IPS-NIHi7 (cell line): ENCODE measurements around the gene SLC39A8.

Experiments
- DNase-seq: peaks from one replicate; pipeline ENCODE4 v3.0.0; 2012; ENCODE audit warnings: mixed read lengths; ENCODE audit errors: extremely low spot score

Gene SLC39A8

GRCh38 chr4:102341201-102341600 lies 4.1 kb downstream of the SLC39A8 start:
- no peak for DNase-seq

- no peak for DNase-seq
Observed at GRCh38 chr4:102339018-102339417, 6.3 kb downstream of the SLC39A8 start.

- no peak for DNase-seq
Observed at GRCh38 chr4:102338405-102338804, 6.9 kb downstream of the SLC39A8 start.

- no peak for DNase-seq
Observed at GRCh38 chr4:102335616-102336015, 9.7 kb downstream of the SLC39A8 start.

GRCh38 chr4:102334624-102335023 lies 10.7 kb downstream of the SLC39A8 start:
- DNase-seq, result no peak

- DNase-seq, result no peak
Observed at GRCh38 chr4:102333787-102334186, 11.5 kb downstream of the SLC39A8 start.

- DNase-seq, result no peak
Observed at GRCh38 chr4:102328045-102328444, 17.2 kb downstream of the SLC39A8 start.

- DNase-seq, result no peak
Observed at GRCh38 chr4:102326951-102327350, 18.3 kb downstream of the SLC39A8 start.

- no peak for DNase-seq
Observed at GRCh38 chr4:102324730-102325129, 20.6 kb downstream of the SLC39A8 start.

GRCh38 chr4:102322736-102323135 lies 22.5 kb downstream of the SLC39A8 start:
- no peak for DNase-seq

GRCh38 chr4:102321260-102321995 lies 23.9 kb downstream of the SLC39A8 start:
- no peak for DNase-seq

GRCh38 chr4:102319594-102319993 lies 25.7 kb downstream of the SLC39A8 start:
- no peak for DNase-seq

GRCh38 chr4:102318526-102318925 lies 26.8 kb downstream of the SLC39A8 start:
- no peak for DNase-seq

GRCh38 chr4:102318105-102318504 lies 27.2 kb downstream of the SLC39A8 start:
- DNase-seq, result no peak

- no peak for DNase-seq
Observed at GRCh38 chr4:102317459-102317858, 27.8 kb downstream of the SLC39A8 start.

- no peak for DNase-seq
Observed at GRCh38 chr4:102316585-102316984, 28.7 kb downstream of the SLC39A8 start.

GRCh38 chr4:102315532-102315931 lies 29.8 kb downstream of the SLC39A8 start:
- DNase-seq, result no peak

GRCh38 chr4:102312417-102312816 lies 32.9 kb downstream of the SLC39A8 start:
- DNase-seq, result no peak

- DNase-seq, result no peak
Observed at GRCh38 chr4:102311912-102312311, 33.4 kb downstream of the SLC39A8 start.

- no peak for DNase-seq
Observed at GRCh38 chr4:102311407-102311806, 33.9 kb downstream of the SLC39A8 start.

- no peak for DNase-seq
Observed at GRCh38 chr4:102308032-102308799, 37.1 kb downstream of the SLC39A8 start.

GRCh38 chr4:102305666-102306065 lies 39.6 kb downstream of the SLC39A8 start:
- DNase-seq, result no peak

- no peak for DNase-seq
Observed at GRCh38 chr4:102302762-102303161, 42.5 kb downstream of the SLC39A8 start.
